ENCODE data around the gene SERPINA1.
"Not testable (repeated sequence)": the region's sequence is repeated elsewhere in the genome, so short reads cannot be mapped to it uniquely, and the experiment has no call there.

The SERPINA1 gene

DNA sequence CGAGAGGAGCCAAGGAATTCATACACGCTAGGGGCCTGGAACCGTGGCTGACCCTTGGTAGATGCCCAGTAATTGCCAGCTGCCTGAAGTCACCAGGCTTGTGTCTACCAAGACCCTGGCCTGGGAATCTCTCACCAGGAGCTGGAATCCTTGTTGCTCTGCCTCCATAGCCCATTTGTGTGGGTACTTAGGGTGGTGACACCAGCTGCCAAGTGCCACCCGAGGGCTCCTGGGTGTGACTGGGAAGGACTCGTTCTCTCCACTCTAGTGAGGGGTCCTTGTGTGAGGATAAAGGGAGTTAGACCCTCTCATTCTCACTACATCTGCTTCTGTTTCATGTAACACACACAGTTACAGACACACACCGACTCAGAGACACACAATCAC lies 17.9 kb downstream of the SERPINA1 start:
- TF ChIP-seq, protein P1, sequence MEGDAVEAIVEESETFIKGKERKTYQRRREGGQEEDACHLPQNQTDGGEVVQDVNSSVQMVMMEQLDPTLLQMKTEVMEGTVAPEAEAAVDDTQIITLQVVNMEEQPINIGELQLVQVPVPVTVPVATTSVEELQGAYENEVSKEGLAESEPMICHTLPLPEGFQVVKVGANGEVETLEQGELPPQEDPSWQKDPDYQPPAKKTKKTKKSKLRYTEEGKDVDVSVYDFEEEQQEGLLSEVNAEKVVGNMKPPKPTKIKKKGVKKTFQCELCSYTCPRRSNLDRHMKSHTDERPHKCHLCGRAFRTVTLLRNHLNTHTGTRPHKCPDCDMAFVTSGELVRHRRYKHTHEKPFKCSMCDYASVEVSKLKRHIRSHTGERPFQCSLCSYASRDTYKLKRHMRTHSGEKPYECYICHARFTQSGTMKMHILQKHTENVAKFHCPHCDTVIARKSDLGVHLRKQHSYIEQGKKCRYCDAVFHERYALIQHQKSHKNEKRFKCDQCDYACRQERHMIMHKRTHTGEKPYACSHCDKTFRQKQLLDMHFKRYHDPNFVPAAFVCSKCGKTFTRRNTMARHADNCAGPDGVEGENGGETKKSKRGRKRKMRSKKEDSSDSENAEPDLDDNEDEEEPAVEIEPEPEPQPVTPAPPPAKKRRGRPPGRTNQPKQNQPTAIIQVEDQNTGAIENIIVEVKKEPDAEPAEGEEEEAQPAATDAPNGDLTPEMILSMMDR (IDR thresholded peaks at IDR 0.05; ENCODE audit: control insufficient read depth, insufficient read depth, low read depth, low read length, missing control alignments) = no peak
- no peak overlapping the region for H3K4me3 ChIP-seq (ENCODE audit: control insufficient read depth, low read depth, low read length)
- no peak for DNase-seq (ENCODE audit: low read depth)

GRCh38 chr14:94369766-94370523 lies 18.5 kb downstream of the SERPINA1 start:
- not testable (repeated sequence) for H3K4me3 ChIP-seq (ENCODE audit: control insufficient read depth, low read depth, low read length); DNase-seq (ENCODE audit: low read depth)

- H3K4me3 ChIP-seq (ENCODE audit: control insufficient read depth, low read depth, low read length) = no peak overlapping the region
- DNase-seq (ENCODE audit: low read depth) = no peak
- TF ChIP-seq, protein P1 (IDR thresholded peaks at IDR 0.05; ENCODE audit: control insufficient read depth, insufficient read depth, low read depth, low read length, missing control alignments) = no peak
These were observed 19.4 kb downstream of the SERPINA1 start for GRCh38 chr14:94368956-94369355.

GRCh38 chr14:94368243-94368590 lies 20.2 kb downstream of the SERPINA1 start:
- no peak overlapping the region for H3K4me3 ChIP-seq (ENCODE audit: control insufficient read depth, low read depth, low read length)
- TF ChIP-seq, protein P1 (IDR thresholded peaks at IDR 0.05; ENCODE audit: control insufficient read depth, insufficient read depth, low read depth, low read length, missing control alignments) = no peak
- no peak for DNase-seq (ENCODE audit: low read depth)

DNA sequence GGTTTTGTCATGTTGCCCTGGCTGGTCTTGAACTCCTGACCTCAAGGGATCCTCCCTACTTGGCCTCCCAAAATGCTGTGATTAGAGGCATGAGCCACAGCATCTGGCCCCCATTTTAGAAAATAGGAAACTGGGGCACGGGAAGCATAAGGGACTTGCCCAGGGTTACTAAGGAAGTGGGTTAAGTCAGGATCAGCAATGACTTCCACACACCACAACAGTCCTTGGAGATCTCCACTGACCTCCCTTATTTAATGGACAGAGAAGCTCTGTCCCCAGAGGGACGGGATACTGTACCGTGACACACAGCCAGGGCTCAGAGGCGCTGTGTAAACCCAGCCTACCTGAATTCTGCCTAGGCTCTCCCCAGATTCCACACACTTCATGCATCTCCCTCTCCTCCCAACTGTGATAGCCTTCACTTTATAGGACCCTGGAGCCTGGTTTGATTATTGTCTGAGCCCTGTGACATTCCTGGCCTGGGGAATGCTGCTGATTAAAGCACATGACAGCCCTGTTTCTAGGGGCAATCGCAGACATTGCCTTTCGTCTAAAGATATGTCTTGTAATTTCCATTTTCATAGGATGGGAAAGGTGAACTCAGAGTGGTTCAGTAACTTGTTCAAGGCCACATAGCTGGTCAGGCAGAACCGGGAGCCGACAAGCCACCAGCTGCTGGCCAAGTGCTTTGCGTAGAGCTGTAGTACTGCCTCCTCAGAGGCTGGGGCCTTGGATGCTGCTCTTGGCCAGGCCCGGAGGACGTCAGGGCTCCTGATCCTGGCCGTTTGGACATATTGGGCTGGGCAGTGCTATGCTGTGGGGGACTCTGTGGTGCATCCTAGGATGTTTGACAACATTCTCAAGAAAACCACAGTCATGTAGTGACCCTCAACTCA lies 20.8 kb downstream of the SERPINA1 start:
- H3K4me3 ChIP-seq (ENCODE audit: control insufficient read depth, low read depth, low read length) = no peak overlapping the region
- TF ChIP-seq, protein P1 (IDR thresholded peaks at IDR 0.05; ENCODE audit: control insufficient read depth, insufficient read depth, low read depth, low read length, missing control alignments) = no peak
- no peak for DNase-seq (ENCODE audit: low read depth)

- no peak for DNase-seq (ENCODE audit: low read depth)
- no peak within 1 kb of the TSS for H3K4me3 ChIP-seq (ENCODE audit: control insufficient read depth, low read depth, low read length)
- TF ChIP-seq, protein P1 (IDR thresholded peaks at IDR 0.05; ENCODE audit: control insufficient read depth, insufficient read depth, low read depth, low read length, missing control alignments) = no peak
These were observed 22.1 kb downstream of the SERPINA1 start, which contains the start of gene SERPINA2 for GRCh38 chr14:94366146-94366915. Gene SERPINA2, minus strand, starts transcription at chr14:94366698.
